HL-60 (cell line): ENCODE results near the gene PLAGL1.
A peak's percentile ranks its signal among the peaks of the same experiment; 100 is the strongest.

Experiments
- DNase-seq, 2 experiments: peaks; one replicate each; pipeline ENCODE4 v3.0.0-alpha.2; 2010 to 2020; ENCODE audit warnings: low read depth in 1 of 2, low spot score in 1 of 2
- H3K27ac ChIP-seq: fragments of 250-450 bp; sonication (Bioruptor Pico); replicated peaks from 2 replicates; pipeline ENCODE4 v1.5.1; 2020; ENCODE audit warnings: mild to moderate bottlenecking, moderate library complexity
- H3K27me3 ChIP-seq: fragments of 250-450 bp; sonication (Bioruptor Pico); 2 replicates; pipeline ENCODE4 v1.5.1; 2021; ENCODE audit warnings: mild to moderate bottlenecking, moderate library complexity; ENCODE audit not compliant: insufficient read depth, poor library complexity, severe bottlenecking
- H3K4me3 ChIP-seq: replicated peaks from 2 replicates; pipeline ENCODE4 v1.5.1; 2011; ENCODE audit warnings: mild to moderate bottlenecking, control low read depth, low read length; ENCODE audit not compliant: insufficient read depth
- CTCF ChIP-seq: IDR thresholded peaks from one replicate; pipeline ENCODE4 v1.5.1; 2011; ENCODE audit warnings: low read length, control low read depth, inconsistent platforms; ENCODE audit not compliant: insufficient read depth
- GABPA ChIP-seq: IDR thresholded peaks from 2 replicates; pipeline ENCODE4 v1.6.1; 2012; ENCODE audit warnings: low read depth
- POLR2AphosphoS5 ChIP-seq: IDR thresholded peaks from 2 replicates; pipeline ENCODE4 v1.6.1; 2012; ENCODE audit warnings: low read depth
- SPI1 ChIP-seq: IDR thresholded peaks from 2 replicates; pipeline ENCODE4 v1.6.1; 2012; ENCODE audit warnings: low read depth, mild to moderate bottlenecking, borderline replicate concordance
- TF ChIP-seq, protein P1 (sequence below): IDR thresholded peaks from 2 replicates; pipeline ENCODE4 v1.6.1; 2012; ENCODE audit warnings: low read depth; ENCODE audit not compliant: insufficient replicate concordance

PLAGL1 gene

DNA sequence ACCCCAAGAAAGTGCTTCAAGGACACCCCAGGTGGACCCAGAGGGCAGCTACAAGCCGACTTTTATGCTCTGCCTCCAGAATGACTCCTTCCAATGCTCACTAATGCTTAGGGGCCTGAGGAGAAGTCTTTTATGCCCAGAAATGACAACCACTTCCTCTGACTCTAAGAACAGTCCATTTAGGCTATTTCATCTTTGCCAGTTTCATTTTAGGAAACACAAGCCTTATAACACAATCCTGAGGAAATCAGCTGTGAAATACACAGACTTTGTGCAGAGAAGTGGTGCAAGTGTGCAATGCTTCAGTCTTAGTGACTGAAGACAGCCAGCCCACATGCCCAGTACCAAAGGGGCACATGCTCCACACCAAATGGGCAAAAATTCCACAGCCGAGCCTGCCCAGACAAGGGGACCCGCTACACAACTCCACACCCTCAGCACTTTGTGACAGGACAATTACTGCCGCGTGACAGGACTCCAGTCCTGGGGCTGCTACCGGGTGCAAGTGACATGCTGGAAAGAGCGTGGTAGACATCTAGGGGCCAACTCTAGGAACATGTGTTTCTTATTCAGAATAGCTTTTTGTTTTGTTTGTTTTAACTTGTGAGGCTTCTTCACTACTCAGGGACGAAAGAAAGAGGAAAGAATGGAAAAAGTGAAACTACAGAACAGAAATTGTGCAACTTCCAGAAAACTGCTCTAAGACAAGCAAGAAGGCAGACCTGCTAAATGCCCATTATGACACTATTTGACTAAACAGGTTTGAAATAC, 28.2 kb upstream of the PLAGL1 start:
- DNase-seq: peak; percentile 16 to 60
- Histone ChIP-seq H3K4me3 (peak overlapping the region; percentile 35), H3K27ac (peak overlapping the region; percentile 68), H3K27me3 (no peaks in the 10 kb centered on the region)
- TF ChIP-seq, protein P1, sequence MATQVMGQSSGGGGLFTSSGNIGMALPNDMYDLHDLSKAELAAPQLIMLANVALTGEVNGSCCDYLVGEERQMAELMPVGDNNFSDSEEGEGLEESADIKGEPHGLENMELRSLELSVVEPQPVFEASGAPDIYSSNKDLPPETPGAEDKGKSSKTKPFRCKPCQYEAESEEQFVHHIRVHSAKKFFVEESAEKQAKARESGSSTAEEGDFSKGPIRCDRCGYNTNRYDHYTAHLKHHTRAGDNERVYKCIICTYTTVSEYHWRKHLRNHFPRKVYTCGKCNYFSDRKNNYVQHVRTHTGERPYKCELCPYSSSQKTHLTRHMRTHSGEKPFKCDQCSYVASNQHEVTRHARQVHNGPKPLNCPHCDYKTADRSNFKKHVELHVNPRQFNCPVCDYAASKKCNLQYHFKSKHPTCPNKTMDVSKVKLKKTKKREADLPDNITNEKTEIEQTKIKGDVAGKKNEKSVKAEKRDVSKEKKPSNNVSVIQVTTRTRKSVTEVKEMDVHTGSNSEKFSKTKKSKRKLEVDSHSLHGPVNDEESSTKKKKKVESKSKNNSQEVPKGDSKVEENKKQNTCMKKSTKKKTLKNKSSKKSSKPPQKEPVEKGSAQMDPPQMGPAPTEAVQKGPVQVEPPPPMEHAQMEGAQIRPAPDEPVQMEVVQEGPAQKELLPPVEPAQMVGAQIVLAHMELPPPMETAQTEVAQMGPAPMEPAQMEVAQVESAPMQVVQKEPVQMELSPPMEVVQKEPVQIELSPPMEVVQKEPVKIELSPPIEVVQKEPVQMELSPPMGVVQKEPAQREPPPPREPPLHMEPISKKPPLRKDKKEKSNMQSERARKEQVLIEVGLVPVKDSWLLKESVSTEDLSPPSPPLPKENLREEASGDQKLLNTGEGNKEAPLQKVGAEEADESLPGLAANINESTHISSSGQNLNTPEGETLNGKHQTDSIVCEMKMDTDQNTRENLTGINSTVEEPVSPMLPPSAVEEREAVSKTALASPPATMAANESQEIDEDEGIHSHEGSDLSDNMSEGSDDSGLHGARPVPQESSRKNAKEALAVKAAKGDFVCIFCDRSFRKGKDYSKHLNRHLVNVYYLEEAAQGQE: no peak
- TF ChIP-seq CTCF (no peak), SPI1 (peak; percentile 49; the same call in 1 of the 2 replicates), GABPA (no peak)

DNA sequence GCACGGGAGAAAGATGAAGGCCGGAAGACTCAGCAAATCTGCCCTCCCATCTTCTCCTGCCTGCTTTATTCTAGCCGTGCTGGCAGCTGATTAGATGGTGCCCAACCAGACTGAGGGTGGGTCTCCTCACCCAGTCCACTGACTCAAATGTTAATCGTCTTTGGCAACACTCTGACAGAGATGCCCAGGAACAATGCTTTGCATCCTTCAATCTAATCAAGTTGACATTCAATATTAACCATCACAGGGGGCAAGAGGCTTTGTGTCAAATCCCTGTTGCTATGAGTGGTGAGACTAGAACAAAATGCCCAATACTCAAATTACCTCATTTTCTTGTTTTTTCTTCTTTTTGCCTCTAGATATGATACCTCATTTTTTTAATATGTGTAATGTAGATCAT, 27.4 kb upstream of the PLAGL1 start:
- Histone ChIP-seq H3K27ac (peak overlapping the region; percentile 68; the same call in 1 of the 2 replicates), H3K4me3 (no peak overlapping the region), H3K27me3 (no peaks in the 10 kb centered on the region)
- DNase-seq: no peak
- TF ChIP-seq GABPA (no peak), SPI1 (no peak), CTCF (no peak), POLR2AphosphoS5 (no peak)
- TF ChIP-seq, protein P1: no peak

DNA sequence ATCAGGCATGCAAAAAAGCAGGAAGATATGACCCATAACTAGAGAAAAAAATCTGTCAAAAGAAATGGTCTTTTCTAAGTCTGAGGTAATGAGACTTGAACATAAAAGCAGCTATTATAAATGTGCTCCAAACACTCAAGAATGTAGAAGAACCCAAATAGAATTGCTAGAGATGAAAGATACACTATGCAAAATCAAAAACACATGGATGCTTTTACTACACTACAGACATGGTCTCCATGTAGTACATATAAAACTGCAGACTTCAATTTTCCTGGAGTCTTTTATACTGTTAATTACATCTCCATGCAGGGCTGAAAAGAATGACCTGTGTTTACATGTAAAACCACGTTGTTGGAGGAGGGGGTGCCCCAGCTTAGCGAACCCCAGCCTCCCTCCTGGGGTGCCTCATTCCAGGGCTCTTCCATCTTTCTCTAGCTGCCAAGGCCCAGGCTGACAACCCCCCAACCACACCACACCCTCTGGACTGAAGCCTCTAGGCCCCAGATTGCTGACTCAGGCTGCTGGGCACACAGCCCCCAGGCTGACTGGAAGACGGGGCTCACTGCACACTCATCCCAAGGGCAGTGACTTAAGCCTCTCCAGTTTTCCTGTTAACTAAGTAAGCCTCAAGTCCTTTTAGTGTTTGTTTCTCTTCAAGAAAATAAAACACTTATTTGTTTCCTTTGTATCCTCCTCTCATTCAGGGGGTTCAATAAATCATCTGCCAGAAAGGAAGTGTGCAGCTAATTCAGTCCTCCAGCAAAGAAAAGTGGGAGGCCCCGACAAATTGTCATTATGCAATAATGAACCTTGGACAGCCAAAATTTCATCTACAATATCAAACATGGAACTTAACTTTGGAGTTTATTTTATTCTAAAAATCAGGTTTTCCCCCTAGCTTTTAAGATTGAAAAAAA, 26.0 kb upstream of the PLAGL1 start:
- no peak for TF ChIP-seq POLR2AphosphoS5
- TF ChIP-seq, protein P1: no peak
- TF ChIP-seq CTCF: no peak
- no peak for TF ChIP-seq GABPA
- TF ChIP-seq SPI1: no peak
- Histone ChIP-seq H3K4me3 (no peak overlapping the region), H3K27ac (no peak overlapping the region), H3K27me3 (no peaks in the 10 kb centered on the region)
- no peak for DNase-seq
